Astrocyte (in vitro differentiated cells and primary cell): ENCODE results near the gene ARHGAP12. TPM values are rescaled to one million over a fixed set of nuclear protein-coding genes. Genes with fewer than 3 reads are reported as not detected.

Source experiments
- DNase-seq: peaks from one replicate; pipeline ENCODE4 v3.0.0-alpha.2; 2010; ENCODE audit warnings: low read depth
- FAIRE-seq: peaks from 2 replicates; lab custom pipeline; 2011; peaks lifted over from hg19 to GRCh38; lab: Jason Lieb, UNC
- H2AFZ ChIP-seq: 2 replicates; pipeline ENCODE4 v1.6.0; 2012; ENCODE audit warnings: low read depth, low read length, inconsistent platforms
- H3K27ac ChIP-seq: 2 replicates; pipeline ENCODE4 v1.5.1; 2011; ENCODE audit warnings: low read depth, low read length, inconsistent platforms
- H3K27me3 ChIP-seq: 2 replicates; pipeline ENCODE4 v1.6.0; 2011; ENCODE audit warnings: low read length, inconsistent platforms; ENCODE audit not compliant: insufficient read depth
- H3K36me3 ChIP-seq: 2 replicates; pipeline ENCODE4 v1.5.1; 2011; ENCODE audit warnings: low read length, inconsistent platforms; ENCODE audit not compliant: insufficient read depth
- H3K4me1 ChIP-seq: 2 replicates; pipeline ENCODE4 v1.5.1; 2011; ENCODE audit warnings: low read length, inconsistent platforms; ENCODE audit not compliant: insufficient read depth
- H3K4me2 ChIP-seq: 2 replicates; pipeline ENCODE4 v1.6.0; 2012; ENCODE audit warnings: low read length, inconsistent platforms
- H3K4me3 ChIP-seq: 2 replicates; pipeline ENCODE4 v1.5.1; 2011; ENCODE audit warnings: low read depth, mild to moderate bottlenecking, low read length, inconsistent platforms; ENCODE audit not compliant: insufficient read depth
- H3K79me2 ChIP-seq: 2 replicates; pipeline ENCODE4 v1.6.0; 2012; ENCODE audit warnings: mild to moderate bottlenecking, low read length, inconsistent platforms; ENCODE audit not compliant: insufficient read depth
- H3K9ac ChIP-seq: 2 replicates; pipeline ENCODE4 v1.6.0; 2012; ENCODE audit warnings: mild to moderate bottlenecking, low read length, inconsistent platforms
- H3K9me3 ChIP-seq: 2 replicates; pipeline ENCODE4 v1.5.1; 2012; ENCODE audit warnings: low read depth, mild to moderate bottlenecking, low read length, inconsistent platforms; ENCODE audit not compliant: insufficient read depth
- H4K20me1 ChIP-seq: 2 replicates; pipeline ENCODE4 v1.6.0; 2012; ENCODE audit warnings: low read length, inconsistent platforms; ENCODE audit not compliant: insufficient read depth
- H3K27ac Mint-ChIP-seq: one replicate; pipeline ENCODE4 v1.8.0; 2021; ENCODE audit warnings: mild to moderate bottlenecking, mixed read lengths; ENCODE audit not compliant: unreplicated experiment
- H3K27me3 Mint-ChIP-seq: one replicate; pipeline ENCODE4 v1.8.0; 2021; ENCODE audit warnings: low read depth, mixed read lengths; ENCODE audit not compliant: unreplicated experiment
- H3K36me3 Mint-ChIP-seq: one replicate; pipeline ENCODE4 v1.8.0; 2021; ENCODE audit warnings: low read depth, mixed read lengths; ENCODE audit not compliant: unreplicated experiment
- H3K4me1 Mint-ChIP-seq: one replicate; pipeline ENCODE4 v1.8.0; 2021; ENCODE audit warnings: low read depth, mixed read lengths; ENCODE audit not compliant: unreplicated experiment
- H3K4me3 Mint-ChIP-seq: one replicate; pipeline ENCODE4 v1.8.0; 2021; ENCODE audit warnings: mild to moderate bottlenecking, moderate library complexity, mixed read lengths; ENCODE audit not compliant: unreplicated experiment
- H3K9me3 Mint-ChIP-seq: one replicate; pipeline ENCODE4 v1.8.0; 2021; ENCODE audit warnings: mild to moderate bottlenecking, mixed read lengths; ENCODE audit not compliant: unreplicated experiment
- CTCF ChIP-seq: IDR thresholded peaks from 2 replicates; pipeline ENCODE4 v1.5.1; 2011; ENCODE audit warnings: low read depth, mild to moderate bottlenecking, inconsistent platforms, low read length, moderate library complexity; ENCODE audit not compliant: insufficient read depth
- EZH2 ChIP-seq: IDR thresholded peaks from 2 replicates; pipeline ENCODE4 v1.6.1; 2012; ENCODE audit warnings: mild to moderate bottlenecking, low read length, inconsistent platforms; ENCODE audit not compliant: insufficient read depth
- total RNA-seq: library from RNA; stranded (reverse); gene quantifications from 2 replicates; pipeline ENCODE4 v1.2.1, GENCODE V29; 2021

The ARHGAP12 gene
- total RNA-seq, 1 donor from 2014 or later, result 24.9 TPM

- no peak overlapping the region for H3K27ac ChIP-seq
- H3K4me1 ChIP-seq, result peaks cover 6% of the 10 kb centered on the region
- DNase-seq (peak; percentile 79), FAIRE-seq (no peak)
- peaks cover 11% of the 10 kb centered on the region for H3K4me1 Mint-ChIP-seq
- peak overlapping the region; percentile 69 for H3K4me2 ChIP-seq
- no peak overlapping the region for H3K9ac ChIP-seq
- no peaks in the 10 kb centered on the region for H3K79me2 ChIP-seq
- no peaks in the 10 kb centered on the region for H3K27me3 ChIP-seq
- no peak overlapping the region for H3K27ac Mint-ChIP-seq
- H3K36me3 Mint-ChIP-seq, result peaks cover 6% of the 10 kb centered on the region
- H3K4me3 Mint-ChIP-seq, result no peak overlapping the region
- no peak overlapping the region for H3K4me3 ChIP-seq
- H3K9me3 Mint-ChIP-seq, result peaks cover 9% of the 10 kb centered on the region
- TF ChIP-seq CTCF (no peak), EZH2 (no peak)
- no peaks in the 10 kb centered on the region for H4K20me1 ChIP-seq
- H3K36me3 ChIP-seq, result no peaks in the 10 kb centered on the region
- no peaks in the 10 kb centered on the region for H3K9me3 ChIP-seq
- H2AFZ ChIP-seq, result no peak overlapping the region
- no peaks in the 10 kb centered on the region for H3K27me3 Mint-ChIP-seq
These were observed 32.8 kb upstream of the ARHGAP12 start for GRCh38 chr10:31961277-31962074.

- TF ChIP-seq EZH2 (no peak), CTCF (no peak)
- no peaks in the 10 kb centered on the region for H4K20me1 ChIP-seq
- no peaks in the 10 kb centered on the region for H3K36me3 ChIP-seq
- Mint-ChIP-seq H3K27me3 (no peaks in the 10 kb centered on the region), H3K36me3 (peaks cover 10% of the 10 kb centered on the region), H3K27ac (no peak overlapping the region), H3K4me1 (peaks cover 11% of the 10 kb centered on the region), H3K4me3 (no peak overlapping the region), H3K9me3 (peaks cover 10% of the 10 kb centered on the region)
- no peak overlapping the region for H3K4me2 ChIP-seq
- H3K4me3 ChIP-seq, result no peak overlapping the region
- H3K79me2 ChIP-seq, result no peaks in the 10 kb centered on the region
- no peak overlapping the region for H3K27ac ChIP-seq
- no peak for FAIRE-seq
- no peaks in the 10 kb centered on the region for H3K9me3 ChIP-seq
- H3K4me1 ChIP-seq, result peaks cover 6% of the 10 kb centered on the region
- no peaks in the 10 kb centered on the region for H3K27me3 ChIP-seq
- DNase-seq, result no peak
- H2AFZ ChIP-seq, result no peak overlapping the region
- no peak overlapping the region for H3K9ac ChIP-seq
These were observed 31.0 kb upstream of the ARHGAP12 start for GRCh38 chr10:31959461-31960173.
